ENCODE results near the gene RAD52.

RAD52 gene

DNA sequence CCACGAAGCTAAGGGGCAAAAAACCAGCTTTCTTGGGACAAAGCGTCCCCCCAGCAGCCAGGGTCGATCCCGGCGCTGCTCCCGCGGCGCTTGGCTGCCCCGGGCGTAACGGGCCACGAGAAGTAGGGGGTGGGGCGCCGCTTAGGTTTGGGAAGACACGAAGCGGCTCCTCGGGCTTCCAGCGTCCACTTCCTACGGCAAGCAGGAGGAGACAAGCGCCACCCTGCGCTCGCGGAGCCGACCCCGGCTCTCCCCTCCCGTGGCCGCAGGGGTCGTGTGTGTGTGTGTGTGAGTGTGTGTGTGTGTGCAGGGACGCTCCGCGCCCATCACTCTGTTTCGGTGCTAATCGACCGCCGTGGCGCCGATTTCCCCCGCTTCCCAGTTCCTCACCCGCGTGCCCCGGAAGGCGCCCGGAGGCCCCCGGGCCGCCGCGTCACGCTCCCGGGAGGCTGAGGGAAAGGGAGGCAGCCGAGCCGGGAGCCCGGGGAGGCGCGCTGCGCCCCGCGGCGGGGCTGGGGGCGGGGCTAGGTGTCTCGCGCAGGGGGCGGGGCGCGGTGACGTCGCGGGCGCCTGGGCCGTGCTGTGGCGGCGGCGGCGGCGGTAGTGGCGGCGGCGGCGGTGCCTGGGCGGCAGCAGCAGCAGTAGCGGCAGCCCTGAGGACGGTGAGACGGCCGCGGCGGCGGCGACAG, 41.3 kb upstream of the RAD52 start, which contains the start of gene ERC1:
Gene ERC1 (plus strand): TSS at position 563 of the 689 bp plus-strand sequence. CDS start 36,681 bp downstream, outside the sequence.
- TF ChIP-seq SPI1 (IDR thresholded peaks at IDR 0.05; ENCODE audit: borderline replicate concordance, low read depth) (0 out of 2 replicates have a peak, but pooled peaks have one; percentile 3), POLR2AphosphoS5 (IDR thresholded peaks at IDR 0.05; ENCODE audit: low read depth) (peak; percentile 90), GABPA (IDR thresholded peaks at IDR 0.05; ENCODE audit: low read depth) (no peak; the same call in 1 of the 2 replicates)
- TF ChIP-seq, protein P1, sequence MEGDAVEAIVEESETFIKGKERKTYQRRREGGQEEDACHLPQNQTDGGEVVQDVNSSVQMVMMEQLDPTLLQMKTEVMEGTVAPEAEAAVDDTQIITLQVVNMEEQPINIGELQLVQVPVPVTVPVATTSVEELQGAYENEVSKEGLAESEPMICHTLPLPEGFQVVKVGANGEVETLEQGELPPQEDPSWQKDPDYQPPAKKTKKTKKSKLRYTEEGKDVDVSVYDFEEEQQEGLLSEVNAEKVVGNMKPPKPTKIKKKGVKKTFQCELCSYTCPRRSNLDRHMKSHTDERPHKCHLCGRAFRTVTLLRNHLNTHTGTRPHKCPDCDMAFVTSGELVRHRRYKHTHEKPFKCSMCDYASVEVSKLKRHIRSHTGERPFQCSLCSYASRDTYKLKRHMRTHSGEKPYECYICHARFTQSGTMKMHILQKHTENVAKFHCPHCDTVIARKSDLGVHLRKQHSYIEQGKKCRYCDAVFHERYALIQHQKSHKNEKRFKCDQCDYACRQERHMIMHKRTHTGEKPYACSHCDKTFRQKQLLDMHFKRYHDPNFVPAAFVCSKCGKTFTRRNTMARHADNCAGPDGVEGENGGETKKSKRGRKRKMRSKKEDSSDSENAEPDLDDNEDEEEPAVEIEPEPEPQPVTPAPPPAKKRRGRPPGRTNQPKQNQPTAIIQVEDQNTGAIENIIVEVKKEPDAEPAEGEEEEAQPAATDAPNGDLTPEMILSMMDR (IDR thresholded peaks at IDR 0.05; ENCODE audit: insufficient read depth, low read length), result no peak
- TF ChIP-seq, protein P2, sequence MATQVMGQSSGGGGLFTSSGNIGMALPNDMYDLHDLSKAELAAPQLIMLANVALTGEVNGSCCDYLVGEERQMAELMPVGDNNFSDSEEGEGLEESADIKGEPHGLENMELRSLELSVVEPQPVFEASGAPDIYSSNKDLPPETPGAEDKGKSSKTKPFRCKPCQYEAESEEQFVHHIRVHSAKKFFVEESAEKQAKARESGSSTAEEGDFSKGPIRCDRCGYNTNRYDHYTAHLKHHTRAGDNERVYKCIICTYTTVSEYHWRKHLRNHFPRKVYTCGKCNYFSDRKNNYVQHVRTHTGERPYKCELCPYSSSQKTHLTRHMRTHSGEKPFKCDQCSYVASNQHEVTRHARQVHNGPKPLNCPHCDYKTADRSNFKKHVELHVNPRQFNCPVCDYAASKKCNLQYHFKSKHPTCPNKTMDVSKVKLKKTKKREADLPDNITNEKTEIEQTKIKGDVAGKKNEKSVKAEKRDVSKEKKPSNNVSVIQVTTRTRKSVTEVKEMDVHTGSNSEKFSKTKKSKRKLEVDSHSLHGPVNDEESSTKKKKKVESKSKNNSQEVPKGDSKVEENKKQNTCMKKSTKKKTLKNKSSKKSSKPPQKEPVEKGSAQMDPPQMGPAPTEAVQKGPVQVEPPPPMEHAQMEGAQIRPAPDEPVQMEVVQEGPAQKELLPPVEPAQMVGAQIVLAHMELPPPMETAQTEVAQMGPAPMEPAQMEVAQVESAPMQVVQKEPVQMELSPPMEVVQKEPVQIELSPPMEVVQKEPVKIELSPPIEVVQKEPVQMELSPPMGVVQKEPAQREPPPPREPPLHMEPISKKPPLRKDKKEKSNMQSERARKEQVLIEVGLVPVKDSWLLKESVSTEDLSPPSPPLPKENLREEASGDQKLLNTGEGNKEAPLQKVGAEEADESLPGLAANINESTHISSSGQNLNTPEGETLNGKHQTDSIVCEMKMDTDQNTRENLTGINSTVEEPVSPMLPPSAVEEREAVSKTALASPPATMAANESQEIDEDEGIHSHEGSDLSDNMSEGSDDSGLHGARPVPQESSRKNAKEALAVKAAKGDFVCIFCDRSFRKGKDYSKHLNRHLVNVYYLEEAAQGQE (IDR thresholded peaks at IDR 0.05; ENCODE audit: insufficient replicate concordance, low read depth), result peak; percentile 41
- H3K27ac ChIP-seq (replicated peaks), result peak within 1 kb of the TSS; percentile 95
- peak; percentile 82 to 86 for DNase-seq (ENCODE audit: low read depth in 1 of 2, low spot score in 1 of 2)
- H3K4me3 ChIP-seq (replicated peaks; ENCODE audit: insufficient read depth, low read length), result peak within 1 kb of the TSS; percentile 69
- no peaks in the 10 kb centered on the region for H3K27me3 ChIP-seq (ENCODE audit: insufficient read depth, poor library complexity, severe bottlenecking)

DNA sequence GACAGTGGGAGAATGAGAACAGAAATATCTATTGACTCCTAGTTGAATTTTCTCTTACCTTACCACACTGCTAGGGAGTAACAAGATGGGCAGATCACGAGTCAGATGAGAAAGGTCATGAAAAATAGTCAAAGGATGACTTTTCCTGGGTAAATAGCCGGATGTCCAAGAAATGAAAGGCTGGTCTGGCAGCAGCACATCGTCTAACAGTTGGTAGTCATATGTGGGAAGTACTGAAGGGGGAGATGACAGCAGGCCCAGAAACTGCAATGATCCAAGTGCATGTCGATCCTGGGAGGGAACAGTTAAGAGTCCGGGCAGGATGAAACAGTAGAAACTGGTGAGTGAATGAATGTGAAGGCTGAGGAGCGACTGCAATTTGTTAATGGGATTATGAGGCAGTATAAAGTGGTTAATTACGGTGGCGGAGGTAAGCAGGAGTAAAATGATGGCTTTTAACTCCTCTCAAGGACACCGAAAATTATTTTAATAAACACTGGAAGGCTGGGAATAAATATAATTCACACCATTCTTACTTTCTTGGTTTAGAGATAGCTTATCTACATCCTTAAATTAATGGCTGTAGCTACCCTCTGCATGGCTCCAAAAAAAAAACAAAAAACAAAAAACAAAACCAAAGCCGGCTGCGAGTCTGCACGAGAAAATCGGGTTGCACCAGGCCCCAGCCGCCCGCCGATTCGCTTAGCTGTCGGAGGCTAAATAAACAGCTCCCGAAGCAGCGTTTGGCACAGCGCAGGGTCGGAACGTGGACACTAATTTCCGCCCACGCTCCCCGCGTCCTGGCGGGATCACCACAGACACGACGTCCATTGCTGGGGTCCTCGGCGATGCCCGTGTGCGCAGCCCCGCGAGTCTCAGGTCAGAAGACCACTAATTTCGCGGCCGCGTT, 40.5 kb upstream of the RAD52 start:
- peak in 1 of 2 experiments; percentile 50 for DNase-seq (ENCODE audit: low read depth in 1 of 2, low spot score in 1 of 2)
- Histone ChIP-seq H3K27me3 (ENCODE audit: insufficient read depth, poor library complexity, severe bottlenecking) (no peaks in the 10 kb centered on the region), H3K4me3 (replicated peaks; ENCODE audit: insufficient read depth, low read length) (peak overlapping the region; percentile 69), H3K27ac (replicated peaks) (peak overlapping the region; percentile 95)
- no peak for TF ChIP-seq POLR2AphosphoS5 (IDR thresholded peaks at IDR 0.05; ENCODE audit: low read depth)
- TF ChIP-seq, protein P2 (IDR thresholded peaks at IDR 0.05; ENCODE audit: insufficient replicate concordance, low read depth), result no peak
- no peak for TF ChIP-seq GABPA (IDR thresholded peaks at IDR 0.05; ENCODE audit: low read depth)
- TF ChIP-seq, protein P1 (IDR thresholded peaks at IDR 0.05; ENCODE audit: insufficient read depth, low read length), result no peak
- no peak for TF ChIP-seq SPI1 (IDR thresholded peaks at IDR 0.05; ENCODE audit: borderline replicate concordance, low read depth)

DNA sequence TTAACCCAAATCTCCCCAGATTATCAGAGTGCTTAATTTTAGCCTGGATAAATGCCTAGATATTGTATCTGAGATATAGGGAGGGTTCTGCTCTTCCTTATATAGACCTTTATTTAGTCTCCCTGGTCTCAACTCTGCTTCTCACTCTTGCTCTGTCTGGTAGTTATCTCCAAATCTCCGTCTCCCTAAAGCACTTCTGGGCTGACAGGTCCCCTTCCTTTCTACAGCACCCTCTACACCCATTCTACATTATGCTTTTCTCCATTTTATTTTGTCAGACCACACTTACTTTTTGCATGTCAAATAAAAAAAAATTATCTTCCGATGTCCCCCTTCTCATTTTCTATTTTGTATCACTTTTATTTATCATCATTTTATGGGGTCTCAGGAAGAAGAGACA, 39.6 kb upstream of the RAD52 start:
- H3K27me3 ChIP-seq (ENCODE audit: insufficient read depth, poor library complexity, severe bottlenecking), result no peaks in the 10 kb centered on the region
- peak overlapping the region; percentile 95 for H3K27ac ChIP-seq (replicated peaks)
- no peak for DNase-seq (ENCODE audit: low read depth in 1 of 2, low spot score in 1 of 2)
- TF ChIP-seq POLR2AphosphoS5 (IDR thresholded peaks at IDR 0.05; ENCODE audit: low read depth) (no peak), SPI1 (IDR thresholded peaks at IDR 0.05; ENCODE audit: borderline replicate concordance, low read depth) (no peak), GABPA (IDR thresholded peaks at IDR 0.05; ENCODE audit: low read depth) (no peak)
- TF ChIP-seq, protein P1 (IDR thresholded peaks at IDR 0.05; ENCODE audit: insufficient read depth, low read length), result no peak
- TF ChIP-seq, protein P2 (IDR thresholded peaks at IDR 0.05; ENCODE audit: insufficient replicate concordance, low read depth), result no peak
- H3K4me3 ChIP-seq (replicated peaks; ENCODE audit: insufficient read depth, low read length), result no peak overlapping the region

Data from HL-60 (cell line).